ENCODE measurements around the gene SH3TC1.

Gene SH3TC1

DNA sequence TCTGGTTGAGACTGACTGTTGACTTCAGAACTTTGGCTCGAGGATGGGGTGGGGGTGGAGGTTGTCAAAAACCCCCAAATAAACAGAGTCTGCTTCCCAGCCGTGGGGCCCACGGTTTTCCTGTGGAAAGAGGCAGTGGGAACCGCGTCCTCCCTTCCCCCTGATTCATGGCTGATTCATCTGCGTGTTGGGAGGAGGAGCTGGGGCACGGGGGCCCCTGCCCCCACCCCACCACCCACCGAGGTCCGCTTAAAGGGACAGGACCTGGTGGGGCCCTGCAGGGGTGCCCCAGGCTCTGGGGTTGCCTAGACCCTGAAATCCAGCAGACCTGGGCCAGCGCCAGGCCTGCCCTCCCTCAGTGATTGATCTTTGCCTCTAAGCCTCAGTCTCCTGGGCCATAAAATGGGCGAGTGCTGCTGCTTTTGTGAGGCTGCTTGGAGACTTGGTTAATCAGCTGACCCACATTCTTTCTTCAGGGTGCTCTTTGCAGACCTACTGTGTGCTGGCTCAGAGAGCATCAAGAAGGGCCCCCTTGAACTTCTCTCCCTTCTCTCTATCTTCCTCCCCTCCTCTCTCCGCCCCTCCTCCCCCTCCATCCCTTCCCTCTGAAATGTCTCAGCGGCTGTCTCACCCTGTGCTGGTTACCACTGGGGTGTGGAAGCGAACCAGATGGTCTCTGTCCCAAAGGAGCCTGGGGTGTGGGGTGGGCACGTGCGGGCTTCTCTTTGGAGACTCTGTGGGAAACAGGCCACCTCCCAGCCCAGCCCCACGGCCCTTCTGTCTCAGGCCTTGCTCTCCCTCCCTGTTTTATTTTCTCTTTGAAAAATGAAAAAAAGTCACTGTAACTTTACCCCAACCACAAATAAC lies 79.6 kb downstream of the SH3TC1 start:
- Histone ChIP-seq H3K4me3 (ENCODE audit: insufficient read depth, low read length, poor library complexity, severe bottlenecking) (no peak overlapping the region), H3K27ac (ENCODE audit: low read depth, low read length) (no peak overlapping the region), H2AFZ (ENCODE audit: low read depth, low read length, severe bottlenecking) (no peak overlapping the region), H3K79me2 (ENCODE audit: insufficient read depth, low read length) (no peaks in the 10 kb centered on the region), H3K9me2 (replicated peaks; ENCODE audit: insufficient read depth, low read length) (no peaks in the 10 kb centered on the region), H3K9me3 (ENCODE audit: insufficient read depth, low read length) (no peaks in the 10 kb centered on the region), H3K4me2 (ENCODE audit: low read depth, low read length, poor library complexity, severe bottlenecking) (no peak overlapping the region), H4K20me1 (ENCODE audit: low read depth, low read length) (no peaks in the 10 kb centered on the region), H3F3A (ENCODE audit: insufficient read depth) (no peaks in the 10 kb centered on the region), H3K36me3 (ENCODE audit: low read length) (no peaks in the 10 kb centered on the region), H3K9ac (ENCODE audit: low read length) (no peak overlapping the region), H3K27me3 (ENCODE audit: low read length) (no peaks in the 10 kb centered on the region)
- no peak for TF ChIP-seq EZH2phosphoT487 (conservative IDR thresholded peaks at IDR 0.05; ENCODE audit: low read length)
- TF ChIP-seq, protein P1, sequence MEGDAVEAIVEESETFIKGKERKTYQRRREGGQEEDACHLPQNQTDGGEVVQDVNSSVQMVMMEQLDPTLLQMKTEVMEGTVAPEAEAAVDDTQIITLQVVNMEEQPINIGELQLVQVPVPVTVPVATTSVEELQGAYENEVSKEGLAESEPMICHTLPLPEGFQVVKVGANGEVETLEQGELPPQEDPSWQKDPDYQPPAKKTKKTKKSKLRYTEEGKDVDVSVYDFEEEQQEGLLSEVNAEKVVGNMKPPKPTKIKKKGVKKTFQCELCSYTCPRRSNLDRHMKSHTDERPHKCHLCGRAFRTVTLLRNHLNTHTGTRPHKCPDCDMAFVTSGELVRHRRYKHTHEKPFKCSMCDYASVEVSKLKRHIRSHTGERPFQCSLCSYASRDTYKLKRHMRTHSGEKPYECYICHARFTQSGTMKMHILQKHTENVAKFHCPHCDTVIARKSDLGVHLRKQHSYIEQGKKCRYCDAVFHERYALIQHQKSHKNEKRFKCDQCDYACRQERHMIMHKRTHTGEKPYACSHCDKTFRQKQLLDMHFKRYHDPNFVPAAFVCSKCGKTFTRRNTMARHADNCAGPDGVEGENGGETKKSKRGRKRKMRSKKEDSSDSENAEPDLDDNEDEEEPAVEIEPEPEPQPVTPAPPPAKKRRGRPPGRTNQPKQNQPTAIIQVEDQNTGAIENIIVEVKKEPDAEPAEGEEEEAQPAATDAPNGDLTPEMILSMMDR (IDR thresholded peaks at IDR 0.05; ENCODE audit: insufficient read depth, low read length, poor library complexity, severe bottlenecking) = no peak

DNA sequence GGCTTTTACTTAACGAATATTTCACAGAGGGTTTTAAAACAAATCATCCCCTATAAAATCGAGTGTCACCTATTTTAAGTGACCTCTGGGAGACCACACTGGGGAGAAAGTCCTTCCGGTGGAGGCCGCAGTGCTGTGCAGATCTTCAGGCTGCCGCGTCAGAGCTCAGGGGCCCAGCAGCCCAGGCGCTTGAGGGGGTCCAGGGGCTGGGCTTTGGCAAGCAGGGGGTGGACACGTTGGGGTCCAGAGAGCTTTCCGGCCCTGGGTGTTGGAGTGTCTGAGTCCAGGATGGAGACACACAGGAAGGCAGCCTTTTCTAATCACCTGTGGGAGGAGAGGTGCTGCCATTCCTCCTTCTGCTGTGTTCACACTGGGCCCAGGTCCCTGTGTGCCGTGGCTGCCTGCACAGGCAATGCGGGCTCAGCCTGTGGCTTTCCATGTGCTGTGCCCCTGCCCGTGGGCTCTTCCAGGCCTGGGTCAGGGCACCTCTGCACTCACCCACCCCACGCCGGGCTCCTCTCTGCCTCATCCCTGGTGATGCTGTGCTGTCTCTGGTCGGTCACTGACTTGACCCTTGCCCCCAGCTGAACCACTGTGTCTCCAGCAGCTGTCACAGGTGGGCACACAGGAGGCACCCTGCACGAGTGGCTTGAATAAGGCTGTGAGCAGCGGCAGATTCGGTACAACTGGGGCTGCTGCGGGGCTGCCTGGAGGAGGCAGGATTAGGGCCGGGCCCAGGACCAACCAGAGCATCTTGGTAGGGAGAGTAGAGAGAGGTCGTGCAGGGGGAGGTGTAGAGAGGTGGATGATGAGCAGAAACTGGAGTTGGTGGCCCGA lies 80.4 kb downstream of the SH3TC1 start:
- Histone ChIP-seq H2AFZ (ENCODE audit: low read depth, low read length, severe bottlenecking) (no peak overlapping the region), H3K27ac (ENCODE audit: low read depth, low read length) (no peak overlapping the region), H3K36me3 (ENCODE audit: low read length) (no peaks in the 10 kb centered on the region), H3K9me3 (ENCODE audit: insufficient read depth, low read length) (no peaks in the 10 kb centered on the region), H3K9ac (ENCODE audit: low read length) (no peak overlapping the region), H3K27me3 (ENCODE audit: low read length) (no peaks in the 10 kb centered on the region), H3K79me2 (ENCODE audit: insufficient read depth, low read length) (no peaks in the 10 kb centered on the region), H4K20me1 (ENCODE audit: low read depth, low read length) (no peaks in the 10 kb centered on the region), H3K4me2 (ENCODE audit: low read depth, low read length, poor library complexity, severe bottlenecking) (no peak overlapping the region), H3K4me3 (ENCODE audit: insufficient read depth, low read length, poor library complexity, severe bottlenecking) (no peak overlapping the region), H3F3A (ENCODE audit: insufficient read depth) (no peaks in the 10 kb centered on the region), H3K9me2 (replicated peaks; ENCODE audit: insufficient read depth, low read length) (no peaks in the 10 kb centered on the region)
- TF ChIP-seq, protein P1 (IDR thresholded peaks at IDR 0.05; ENCODE audit: insufficient read depth, low read length, poor library complexity, severe bottlenecking) = no peak
- no peak for TF ChIP-seq EZH2phosphoT487 (conservative IDR thresholded peaks at IDR 0.05; ENCODE audit: low read length)

DNA sequence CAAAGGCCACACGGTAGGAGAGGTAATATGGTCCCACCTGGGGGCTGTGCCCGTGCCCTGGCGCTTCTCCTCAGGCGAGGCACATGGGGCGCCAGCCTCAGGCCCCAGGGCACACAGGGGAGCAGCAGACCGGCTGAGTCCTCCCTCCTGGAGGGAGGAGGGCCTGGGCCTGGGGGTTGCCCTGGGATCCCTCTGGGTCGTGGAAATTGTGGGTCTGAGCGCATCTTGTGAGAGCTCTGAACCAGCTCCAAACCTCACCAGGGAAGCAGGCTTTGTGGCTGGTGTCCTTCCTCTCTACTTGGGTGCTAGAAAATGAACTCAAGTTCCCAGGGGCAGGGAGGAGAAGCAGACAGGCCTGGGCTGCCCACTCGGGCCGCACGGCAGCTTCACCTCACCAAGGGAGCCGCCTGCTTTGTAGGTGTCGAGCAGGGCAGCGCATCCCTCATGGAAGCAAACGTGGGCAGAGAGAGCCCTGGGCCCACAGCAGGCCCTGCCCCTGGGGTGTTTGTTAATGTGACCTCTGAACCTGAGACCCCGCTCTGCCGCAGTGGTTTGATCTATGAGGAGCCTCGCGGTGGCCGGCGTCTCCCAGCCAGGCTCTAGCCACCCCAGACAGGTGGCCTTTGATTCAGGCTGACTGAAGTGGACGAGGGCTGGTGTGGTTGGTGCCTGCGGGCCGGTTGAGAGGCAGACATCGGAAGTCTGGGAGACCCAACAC lies 81.2 kb downstream of the SH3TC1 start:
- TF ChIP-seq EZH2phosphoT487 (conservative IDR thresholded peaks at IDR 0.05; ENCODE audit: low read length) = no peak
- TF ChIP-seq, protein P1 (IDR thresholded peaks at IDR 0.05; ENCODE audit: insufficient read depth, low read length, poor library complexity, severe bottlenecking) = no peak
- no peaks in the 10 kb centered on the region for H3K36me3 ChIP-seq (ENCODE audit: low read length)

More for the DNA sequence above, 81.2 kb downstream of the SH3TC1 start:
- H3K9me3 ChIP-seq (ENCODE audit: insufficient read depth, low read length) = no peaks in the 10 kb centered on the region
- H3F3A ChIP-seq (ENCODE audit: insufficient read depth) = no peaks in the 10 kb centered on the region
- H3K79me2 ChIP-seq (ENCODE audit: insufficient read depth, low read length) = no peaks in the 10 kb centered on the region
- no peaks in the 10 kb centered on the region for H4K20me1 ChIP-seq (ENCODE audit: low read depth, low read length)
- H3K27me3 ChIP-seq (ENCODE audit: low read length) = no peaks in the 10 kb centered on the region
- no peaks in the 10 kb centered on the region for H3K9me2 ChIP-seq (replicated peaks; ENCODE audit: insufficient read depth, low read length)
- H2AFZ ChIP-seq (ENCODE audit: low read depth, low read length, severe bottlenecking) = no peak overlapping the region
- H3K4me3 ChIP-seq (ENCODE audit: insufficient read depth, low read length, poor library complexity, severe bottlenecking) = no peak overlapping the region
- no peak overlapping the region for H3K27ac ChIP-seq (ENCODE audit: low read depth, low read length)
- H3K4me2 ChIP-seq (ENCODE audit: low read depth, low read length, poor library complexity, severe bottlenecking) = no peak overlapping the region
- H3K9ac ChIP-seq (ENCODE audit: low read length) = no peak overlapping the region

Data from SU-DHL-6 (cell line).